DMS53 treated with DMSO at 0.1 percent for 48 hours (cell line): Measurements from ENCODE around the gene TCAIM.

Experiments
- DNase-seq: peaks from one replicate; lab custom pipeline; 2025; ENCODE audit not compliant: unreplicated experiment; lab: John Stamatoyannopoulos, UW

Gene TCAIM

DNA sequence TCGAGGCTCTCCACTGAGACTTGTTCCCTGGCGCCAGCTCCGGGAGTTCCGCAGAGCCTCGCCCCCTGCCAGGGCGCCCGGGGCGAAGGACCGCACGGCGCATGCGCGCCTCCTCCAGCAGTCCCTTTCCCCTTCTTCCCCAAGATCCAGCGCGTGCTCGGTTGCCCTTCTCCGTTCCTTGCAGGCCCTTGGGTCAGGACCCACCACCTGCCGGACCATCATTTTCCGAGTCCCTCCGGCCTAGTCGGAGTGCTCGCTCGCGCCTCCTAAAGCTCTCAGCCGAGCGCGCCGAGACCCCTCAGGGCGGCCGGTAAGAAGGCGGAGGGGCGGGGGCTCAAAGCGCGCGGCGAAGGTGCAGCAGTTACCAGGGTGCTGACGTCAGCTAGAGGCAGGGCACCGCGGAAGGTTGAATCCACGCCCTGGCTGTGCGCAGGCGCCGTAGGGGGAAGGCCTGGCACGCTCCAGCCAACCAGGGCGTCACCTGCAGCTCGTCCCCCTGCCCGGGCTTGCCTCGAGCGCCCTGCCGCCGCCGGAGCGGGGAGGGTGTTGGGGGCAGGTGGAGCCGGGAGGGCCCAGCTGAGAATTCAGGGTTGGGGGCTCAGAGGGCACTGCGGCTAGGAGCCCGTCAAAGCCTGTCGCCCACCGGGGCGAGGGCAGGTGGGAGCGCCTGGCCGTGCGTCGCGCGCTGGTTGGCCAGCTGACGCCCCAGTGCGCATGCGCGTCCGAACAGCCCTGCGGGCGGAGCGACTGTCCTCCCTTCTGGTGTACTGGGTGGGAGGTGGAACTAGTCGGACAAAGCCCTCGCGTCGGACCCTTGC lies at the start of gene TCAIM:
TCAIM (plus strand) TSS at position 757 of the 818 bp plus-strand sequence. CDS start 16,017 bp downstream, outside the sequence.
- peak; percentile 49 for DNase-seq

GRCh38 chr3:44289882-44290462 lies 48.6 kb upstream of the TCAIM start:
- DNase-seq = peak; percentile 11

DNA sequence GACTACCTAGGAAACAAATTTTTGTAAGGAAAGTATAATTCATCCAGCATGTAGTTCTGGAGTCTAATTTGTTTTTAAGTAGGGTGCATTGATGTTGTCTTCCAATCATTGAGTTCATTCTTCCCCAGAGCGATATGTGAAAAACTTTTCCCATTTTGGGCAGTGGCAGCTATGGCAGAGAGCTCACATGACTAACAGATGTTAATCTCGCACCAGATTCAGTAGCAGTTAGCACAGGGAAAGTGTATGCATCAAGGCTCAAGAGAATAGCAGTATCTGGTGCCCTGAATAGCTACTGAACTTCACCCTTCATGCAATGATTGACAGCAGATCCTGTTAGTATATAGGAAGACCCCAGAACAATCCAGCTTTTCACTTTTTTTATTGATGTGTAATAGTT lies 46.3 kb upstream of the TCAIM start:
- no peak for DNase-seq

- no peak for DNase-seq
Observed at GRCh38 chr3:44292947-44293346, 45.6 kb upstream of the TCAIM start.

GRCh38 chr3:44297255-44297654 lies 41.3 kb upstream of the TCAIM start:
- no peak for DNase-seq

GRCh38 chr3:44301746-44302145 lies 36.8 kb upstream of the TCAIM start:
- no peak for DNase-seq

DNA sequence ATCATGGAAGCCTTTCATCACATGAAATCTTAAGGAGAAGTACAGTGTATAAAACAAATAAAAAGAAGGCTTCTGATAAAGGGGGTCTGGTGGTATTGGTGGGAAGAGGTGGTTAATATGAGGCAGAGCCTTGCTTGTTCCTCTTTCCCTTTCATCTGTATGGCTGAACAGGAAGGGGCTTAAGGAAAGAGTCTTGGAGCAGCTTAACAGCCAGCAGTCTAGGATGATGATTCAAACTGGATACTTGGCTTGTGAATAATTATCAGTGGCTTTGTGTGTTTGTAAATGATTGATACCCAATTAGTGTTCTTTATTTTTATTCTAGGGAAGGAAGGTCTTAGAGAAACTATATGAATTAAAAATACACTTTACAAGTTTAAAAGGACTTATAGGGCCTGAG lies 29.1 kb upstream of the TCAIM start:
- DNase-seq = no peak

- DNase-seq = no peak
Observed at GRCh38 chr3:44318891-44319311, 19.7 kb upstream of the TCAIM start.

DNA sequence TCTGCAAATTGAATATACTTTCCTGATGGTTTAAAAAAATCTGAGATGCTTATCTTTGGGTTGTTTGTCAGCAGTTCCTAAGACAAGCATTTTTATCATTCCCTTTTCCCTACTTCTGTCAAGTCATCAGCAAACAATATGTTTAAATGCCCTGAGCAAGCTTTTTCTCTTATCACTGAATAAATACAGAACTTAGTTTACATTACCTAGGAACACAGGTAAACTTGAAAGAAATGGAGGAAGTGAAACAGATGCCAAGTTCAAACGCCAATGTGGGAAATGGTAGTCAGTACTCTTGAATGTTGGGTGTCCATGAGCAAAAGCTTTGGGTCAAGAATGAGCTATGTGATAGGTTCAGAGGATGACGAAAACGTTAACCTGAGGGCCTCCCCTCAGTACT lies 17.2 kb upstream of the TCAIM start:
- DNase-seq = no peak

GRCh38 chr3:44323341-44323955 lies 15.1 kb upstream of the TCAIM start:
- DNase-seq = peak; percentile 4

DNA sequence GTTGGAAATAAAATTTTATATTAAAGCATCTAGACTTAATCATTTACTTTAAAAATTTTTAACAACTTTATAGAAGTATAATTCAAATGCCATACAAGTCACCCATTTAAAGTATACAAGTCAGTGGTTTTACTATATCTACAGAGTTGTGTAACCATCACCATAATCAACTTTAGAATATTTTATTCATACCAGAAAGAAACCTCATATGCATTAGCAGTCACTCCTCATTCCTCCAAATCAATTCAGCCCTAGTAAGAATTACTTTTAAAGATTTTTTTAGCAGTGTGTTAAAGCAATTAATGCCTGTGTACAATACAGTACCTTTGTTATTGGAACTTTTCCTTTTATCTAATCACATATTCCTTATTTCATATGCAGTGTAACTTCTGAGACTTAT lies 14.0 kb upstream of the TCAIM start:
- DNase-seq = no peak

DNA sequence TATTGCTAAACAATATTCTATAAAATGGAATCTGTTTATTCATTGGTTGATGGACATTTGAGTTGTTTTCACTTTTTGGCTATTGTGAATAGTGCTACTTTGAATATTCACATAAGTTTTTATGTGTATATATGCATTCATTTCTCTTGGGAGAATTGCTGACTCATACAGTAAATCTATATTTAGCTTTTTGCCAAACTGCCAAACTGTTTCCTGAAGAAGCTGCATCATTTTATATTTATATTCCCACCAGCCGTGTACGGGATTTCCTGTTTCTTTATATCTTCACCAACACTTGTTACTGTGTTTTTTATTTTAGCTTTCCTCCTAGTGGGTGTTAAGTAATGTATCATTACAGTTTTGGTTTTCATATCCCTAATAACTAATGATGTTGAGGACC lies 12.5 kb upstream of the TCAIM start:
- no peak for DNase-seq

DNA sequence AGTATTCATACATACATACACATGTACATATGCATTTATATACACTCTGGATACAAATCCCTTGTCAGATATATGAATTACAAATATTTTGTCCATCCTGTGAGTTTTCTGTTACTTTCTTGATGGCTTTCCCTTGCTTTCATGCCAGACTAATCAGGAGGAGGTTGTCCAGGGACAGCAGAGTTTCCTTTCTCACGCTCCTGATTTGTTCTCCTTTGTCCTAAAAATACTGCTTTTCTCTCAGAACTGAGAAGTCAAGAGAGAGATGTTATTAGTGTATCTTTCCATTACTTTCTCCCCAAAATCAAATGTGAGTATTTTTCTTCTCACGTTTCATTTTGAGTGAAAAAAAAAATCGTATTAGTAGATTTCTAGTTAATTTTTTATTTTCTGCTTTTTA lies 12.1 kb upstream of the TCAIM start:
- DNase-seq = no peak

- no peak for DNase-seq
Observed at GRCh38 chr3:44329946-44330345, 8.6 kb upstream of the TCAIM start.

- no peak for DNase-seq
Observed at GRCh38 chr3:44330444-44330843, 8.1 kb upstream of the TCAIM start.

DNA sequence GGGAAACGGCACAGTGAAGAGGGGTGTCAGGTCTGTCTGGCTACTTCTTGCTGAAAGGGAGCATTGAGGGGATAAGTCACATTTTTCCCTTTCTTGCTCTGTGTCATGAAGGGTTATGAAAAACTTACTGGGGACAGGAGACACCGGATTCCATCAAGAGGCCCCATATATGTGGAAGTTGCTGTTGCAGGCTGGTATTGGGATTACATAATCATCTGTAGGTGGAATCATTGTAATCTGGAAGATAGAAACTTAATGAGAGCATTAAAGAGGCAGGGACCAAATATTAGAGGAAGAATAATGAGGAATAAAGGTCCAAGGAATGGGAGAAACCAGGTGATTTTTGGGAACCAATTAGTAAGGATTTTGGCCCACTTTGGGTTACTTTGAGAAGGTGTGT lies 4.2 kb upstream of the TCAIM start:
- no peak for DNase-seq

DNA sequence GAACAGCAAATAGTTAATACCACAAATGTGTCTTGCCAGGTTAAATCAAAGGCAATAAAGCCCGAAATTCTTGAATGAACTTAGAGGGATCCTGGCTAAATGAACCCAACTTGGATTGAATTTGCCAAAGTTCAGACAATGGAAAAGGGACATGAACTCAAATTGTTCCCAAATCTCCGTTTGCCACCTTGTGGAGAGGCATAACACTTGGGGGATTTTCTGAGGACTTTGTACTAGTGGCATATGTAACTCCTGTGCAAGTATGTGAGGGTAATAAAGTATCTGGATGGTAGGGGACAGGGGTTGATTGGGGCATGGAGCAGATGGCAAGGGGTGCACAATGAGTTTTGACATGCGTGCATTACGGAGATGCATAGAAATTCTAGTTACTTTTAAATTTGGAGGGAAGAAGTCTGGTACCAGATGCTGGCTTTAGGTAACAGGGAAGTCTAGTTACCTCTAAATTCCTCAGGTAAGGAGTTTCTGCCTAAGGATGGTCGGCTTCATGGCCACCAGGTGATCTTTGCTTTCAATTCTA lies 1.2 kb upstream of the TCAIM start:
- no peak for DNase-seq

DNA sequence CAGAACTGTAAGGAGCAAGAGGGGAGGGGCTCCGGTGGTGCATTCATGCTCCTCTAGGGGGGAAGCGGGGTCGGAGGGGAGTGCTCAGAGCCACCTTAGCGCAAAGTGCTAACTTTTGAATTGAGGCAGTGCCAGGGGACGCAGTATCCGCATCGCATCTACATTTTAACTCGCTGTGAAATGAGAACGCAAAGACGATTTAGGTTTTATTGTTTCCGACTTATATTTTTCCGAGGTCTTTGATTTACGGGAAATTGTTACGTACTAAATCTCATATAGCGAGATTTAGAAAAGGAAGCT lies 212 bp downstream of the TCAIM start:
- DNase-seq = peak; percentile 15

DNA sequence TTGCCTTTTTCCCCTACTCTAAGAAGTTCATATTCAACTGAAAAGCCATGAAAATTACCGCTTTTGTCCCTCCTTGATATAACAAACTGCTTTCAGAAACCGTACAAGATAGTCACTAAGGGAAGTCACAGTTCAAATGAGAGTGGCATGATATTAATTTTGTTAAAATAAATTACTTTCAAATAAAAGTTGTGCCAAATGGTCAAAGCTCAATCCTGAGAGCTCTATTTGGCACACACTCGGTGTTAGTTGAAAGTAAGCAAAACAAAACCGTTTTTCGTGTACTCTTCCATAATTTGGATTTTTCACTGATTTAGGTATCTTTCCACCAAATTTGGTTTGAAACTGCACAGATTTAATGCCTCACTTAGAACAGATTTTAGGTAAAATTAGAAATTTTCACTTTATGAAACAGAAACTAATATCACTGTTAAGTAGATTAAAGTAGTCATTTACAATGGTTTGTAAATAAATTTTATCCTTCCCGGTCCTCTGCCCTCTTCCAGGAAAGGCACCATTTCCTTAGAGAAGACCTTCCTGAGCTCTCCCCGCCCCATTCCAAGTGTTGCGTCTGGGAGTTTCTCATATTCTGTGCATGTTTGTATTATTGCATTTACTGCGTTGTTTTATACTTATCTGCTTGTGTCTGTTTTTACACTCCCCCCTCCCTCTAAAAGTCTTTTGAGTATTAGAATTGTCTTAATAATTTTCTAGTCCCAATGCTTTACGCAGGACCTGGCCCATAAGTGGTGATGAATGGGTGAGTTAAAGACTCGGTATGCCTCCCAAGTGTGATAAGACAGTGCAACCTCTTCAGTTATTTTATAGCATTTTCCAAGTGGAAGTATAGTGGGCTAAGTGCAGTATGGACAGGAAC lies 853 bp downstream of the TCAIM start:
- no peak for DNase-seq

DNA sequence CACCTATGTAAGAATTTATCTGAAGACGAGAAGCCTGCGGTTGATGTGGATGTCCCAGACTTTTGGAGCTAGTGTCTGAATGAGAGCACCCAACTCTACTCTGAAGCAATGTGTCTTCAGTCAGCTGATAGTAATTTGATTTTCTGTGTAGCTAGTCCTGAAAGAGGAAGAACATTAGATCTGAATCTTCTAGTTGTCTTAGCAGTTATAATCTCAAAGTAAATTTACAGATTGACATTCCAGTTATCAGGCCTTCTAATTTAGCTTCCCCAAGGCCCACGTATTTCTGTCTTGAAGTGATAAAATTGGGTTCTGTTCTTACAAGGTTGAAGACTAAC lies 1.5 kb downstream of the TCAIM start:
- DNase-seq = no peak

- DNase-seq = no peak
Observed at GRCh38 chr3:44342176-44342790, 3.7 kb downstream of the TCAIM start.
